GM18909 (cell line): ENCODE data around the gene LKAAEAR1.

ENCODE experiments used
- ATAC-seq: cut with Tn5 transposase; IDR thresholded peaks from one replicate; pipeline ENCODE4 v1.9.1; 2021; ENCODE audit warnings: mild to moderate bottlenecking; ENCODE audit not compliant: unreplicated experiment, poor library complexity

Gene LKAAEAR1

DNA sequence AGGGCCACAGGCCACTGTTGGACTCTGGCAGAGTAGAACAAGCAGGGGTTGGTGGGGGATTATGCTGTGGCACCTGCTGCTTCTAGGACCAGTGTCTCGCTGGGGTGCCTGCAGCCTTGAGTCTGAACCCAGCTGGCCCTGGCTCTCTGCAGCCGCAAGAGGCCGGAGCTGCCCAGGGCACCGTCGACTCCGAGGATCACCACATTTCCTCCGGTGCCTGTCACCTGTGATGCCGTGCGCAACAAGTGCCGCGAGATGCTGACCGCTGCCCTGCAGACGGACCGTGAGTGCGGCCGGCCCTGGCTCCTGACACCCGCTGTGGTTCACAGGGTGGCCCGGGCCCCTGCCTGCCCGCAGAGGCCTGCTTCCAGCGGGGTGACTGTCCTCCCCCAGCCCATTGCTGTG is 15.0 kb downstream of the LKAAEAR1 start:
- no peak for ATAC-seq

DNA sequence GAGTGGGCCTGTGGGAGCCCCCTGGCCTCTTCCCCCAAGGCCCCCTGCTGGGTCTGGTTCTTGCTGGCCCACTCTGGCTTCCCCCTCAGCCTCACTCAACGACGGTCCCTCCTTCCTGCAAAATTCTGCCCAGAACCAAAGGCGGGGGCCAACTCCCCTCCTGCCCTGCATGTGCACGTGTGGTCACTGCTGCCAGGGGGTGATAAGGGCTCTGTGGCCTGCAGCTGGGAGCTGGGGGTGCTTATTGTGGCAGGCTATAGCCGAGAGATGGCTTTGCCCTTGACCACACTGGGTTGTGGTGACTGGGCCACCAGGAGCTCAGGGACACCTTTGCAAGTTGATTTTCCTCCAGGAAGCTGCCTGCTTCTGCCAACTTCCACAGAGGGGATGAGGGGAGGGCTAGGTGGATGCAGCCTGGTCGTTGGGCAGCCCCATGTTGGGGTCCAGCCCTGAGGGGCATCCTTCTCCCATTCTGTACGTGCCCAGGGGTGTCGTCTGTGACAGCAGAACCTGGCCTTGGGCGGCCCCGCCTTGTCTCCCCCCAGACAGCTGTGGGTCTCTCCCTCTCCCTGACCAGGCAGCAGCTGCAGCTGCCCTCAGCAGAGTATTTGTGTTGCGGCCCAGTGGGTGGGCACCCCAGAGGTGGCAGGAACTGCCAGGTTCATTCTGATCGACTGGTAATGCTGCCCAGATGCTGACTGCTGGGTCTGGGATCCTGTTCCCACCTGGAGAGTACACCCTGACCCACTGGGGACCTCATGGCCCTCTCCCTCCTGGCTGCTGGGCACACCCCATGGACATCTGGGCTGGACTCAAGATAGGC is 15.6 kb downstream of the LKAAEAR1 start:
- no peak for ATAC-seq

DNA sequence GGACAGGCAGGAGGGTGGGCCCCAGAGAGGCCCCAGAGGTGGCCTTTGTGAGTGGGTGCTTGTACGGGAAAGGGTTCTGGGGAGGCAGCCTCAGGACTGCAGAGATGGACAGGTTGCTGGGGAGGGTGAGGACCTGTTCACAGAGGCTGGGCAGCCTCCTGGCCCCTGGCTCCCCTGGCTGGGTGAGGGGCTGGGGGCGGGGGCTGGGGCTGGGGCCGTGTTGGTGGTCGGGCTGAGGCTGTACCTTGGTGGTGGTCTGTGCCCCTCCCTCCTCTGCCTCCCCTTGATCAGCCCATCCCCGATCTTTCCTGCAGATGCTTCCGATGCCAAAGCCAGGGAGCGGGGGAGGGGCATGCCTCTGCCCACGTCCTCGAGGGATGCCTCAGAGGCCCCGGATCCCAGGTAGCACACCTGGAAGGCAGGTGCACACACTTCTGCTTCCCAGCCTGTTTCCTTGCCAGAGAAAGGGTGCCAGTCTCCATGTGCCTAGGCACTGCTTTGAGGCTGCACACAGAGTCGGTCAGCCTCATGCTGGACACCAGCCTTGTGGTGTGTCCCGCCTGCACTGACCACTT is 16.4 kb downstream of the LKAAEAR1 start:
- ATAC-seq, result no peak

DNA sequence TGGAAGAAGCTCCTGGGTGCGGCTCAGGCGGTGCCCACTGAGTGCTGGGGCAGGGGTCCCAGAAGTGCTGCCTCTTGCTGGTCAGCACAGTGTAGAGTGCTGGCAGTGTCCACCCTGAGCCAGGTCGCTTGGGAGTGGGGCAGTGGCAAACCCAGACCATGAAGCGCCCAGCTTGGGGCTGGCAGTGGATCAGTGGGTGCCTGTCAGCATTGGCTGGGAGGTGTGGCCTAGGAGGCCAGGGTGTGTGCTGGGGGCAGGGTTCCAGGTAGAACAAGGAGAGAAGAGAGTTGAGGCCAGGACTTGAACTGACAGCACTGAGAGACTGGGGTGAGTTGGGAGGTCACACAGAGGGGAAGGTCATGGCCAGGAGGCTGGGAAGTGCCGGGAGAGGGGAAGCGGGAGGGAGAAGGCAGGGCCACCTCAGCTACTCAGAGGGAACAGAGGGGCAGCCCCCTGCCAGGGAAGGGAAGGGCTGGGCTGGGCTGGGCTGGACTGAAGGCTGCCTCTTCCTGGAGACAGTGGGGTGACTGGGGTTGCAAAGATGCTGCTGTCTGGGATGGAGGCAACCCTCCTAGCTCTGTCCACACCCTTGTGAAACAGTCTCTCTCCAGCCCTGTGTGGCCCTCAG is 17.1 kb downstream of the LKAAEAR1 start:
- no peak for ATAC-seq

DNA sequence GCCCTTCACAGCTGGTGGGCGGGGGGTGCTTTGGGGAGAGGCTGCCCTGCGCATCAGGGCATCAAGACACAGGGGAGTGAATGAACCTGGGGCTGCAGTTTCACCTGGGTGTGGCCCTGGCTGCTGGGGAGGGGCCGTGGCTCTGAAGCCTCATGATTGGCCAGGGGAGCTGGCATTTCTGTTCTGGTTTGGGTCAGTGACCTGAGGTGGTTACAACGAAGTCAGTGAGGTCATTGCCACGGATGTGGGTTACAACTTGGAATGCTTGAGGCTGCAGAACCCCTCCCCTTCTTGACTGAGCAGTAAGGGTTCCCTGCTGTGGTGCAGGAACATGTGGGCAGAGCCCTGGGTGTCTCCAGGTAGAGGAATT is 18.2 kb downstream of the LKAAEAR1 start:
- peak; percentile 51 for ATAC-seq

DNA sequence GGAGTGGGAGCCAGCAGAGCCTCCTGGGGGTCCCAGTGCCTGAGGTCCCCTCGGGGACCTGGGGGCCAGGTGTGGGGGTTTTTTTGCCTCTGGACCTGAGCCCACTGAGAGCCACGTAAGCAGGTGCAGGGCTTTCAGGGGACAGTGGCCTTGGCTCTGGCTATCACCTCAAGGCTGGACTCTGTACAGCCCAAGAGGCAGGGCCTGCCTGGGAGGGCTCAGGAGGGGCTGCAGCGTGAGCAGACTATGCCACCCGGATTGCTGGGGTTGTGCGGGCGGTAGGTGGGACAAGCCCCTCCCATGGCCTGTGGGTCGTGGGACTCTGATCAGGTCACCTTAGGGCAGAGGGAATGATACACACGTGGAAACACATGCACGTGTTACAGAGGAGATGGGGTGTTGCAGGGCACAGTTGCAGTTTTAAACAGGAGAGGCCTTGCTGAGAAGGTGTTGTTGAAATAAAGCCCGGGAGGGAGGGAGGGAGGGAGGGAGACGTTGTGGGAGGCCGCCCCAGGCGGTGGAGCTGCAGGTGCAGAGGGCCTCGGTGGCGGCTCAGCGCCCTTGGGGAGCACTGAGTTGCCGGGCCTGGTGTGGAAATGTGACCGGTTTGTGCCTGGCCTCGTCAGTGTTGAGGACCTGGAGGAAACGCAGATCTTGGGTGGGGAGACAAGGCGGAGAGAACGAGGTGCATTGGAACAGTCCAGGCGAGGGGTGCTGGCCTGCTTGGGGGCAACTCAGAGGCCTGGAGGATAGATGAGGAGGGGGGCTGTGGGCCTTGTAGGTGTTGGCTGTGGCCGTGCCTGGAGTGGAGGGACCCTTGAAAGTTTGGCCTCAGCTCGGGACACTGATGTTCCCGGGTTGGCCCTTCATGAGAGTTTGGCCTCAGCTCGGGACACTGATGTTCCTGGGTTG is 18.9 kb downstream of the LKAAEAR1 start:
- ATAC-seq, result no peak

DNA sequence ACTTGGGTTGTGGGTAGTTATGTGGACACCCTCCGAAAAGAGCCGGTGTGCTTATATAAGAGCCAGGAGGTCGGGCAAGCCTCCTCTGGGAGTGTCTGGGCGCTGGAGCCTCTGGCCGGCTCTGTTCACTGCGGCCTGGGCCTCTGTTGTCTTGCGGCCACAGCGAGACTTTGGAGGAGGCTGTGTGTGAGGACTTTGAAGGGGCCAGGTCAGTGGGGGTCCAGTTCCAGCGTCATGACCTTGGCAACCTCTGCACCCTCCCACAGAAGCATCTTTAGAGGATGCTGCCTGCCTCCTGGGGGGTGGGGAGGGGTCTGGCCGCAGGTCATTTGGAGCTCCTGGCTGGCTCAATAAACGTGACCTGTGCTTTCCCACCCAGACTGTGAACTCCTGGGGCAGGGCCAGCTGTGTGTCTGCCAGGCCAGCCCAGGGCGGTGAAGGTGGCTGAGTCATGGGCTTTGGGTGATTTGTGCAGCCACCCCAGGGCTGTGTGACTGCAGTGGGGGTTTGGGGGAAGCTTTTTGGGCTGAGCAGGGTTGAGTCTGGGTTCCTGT is 20.0 kb downstream of the LKAAEAR1 start:
- ATAC-seq, result no peak

DNA sequence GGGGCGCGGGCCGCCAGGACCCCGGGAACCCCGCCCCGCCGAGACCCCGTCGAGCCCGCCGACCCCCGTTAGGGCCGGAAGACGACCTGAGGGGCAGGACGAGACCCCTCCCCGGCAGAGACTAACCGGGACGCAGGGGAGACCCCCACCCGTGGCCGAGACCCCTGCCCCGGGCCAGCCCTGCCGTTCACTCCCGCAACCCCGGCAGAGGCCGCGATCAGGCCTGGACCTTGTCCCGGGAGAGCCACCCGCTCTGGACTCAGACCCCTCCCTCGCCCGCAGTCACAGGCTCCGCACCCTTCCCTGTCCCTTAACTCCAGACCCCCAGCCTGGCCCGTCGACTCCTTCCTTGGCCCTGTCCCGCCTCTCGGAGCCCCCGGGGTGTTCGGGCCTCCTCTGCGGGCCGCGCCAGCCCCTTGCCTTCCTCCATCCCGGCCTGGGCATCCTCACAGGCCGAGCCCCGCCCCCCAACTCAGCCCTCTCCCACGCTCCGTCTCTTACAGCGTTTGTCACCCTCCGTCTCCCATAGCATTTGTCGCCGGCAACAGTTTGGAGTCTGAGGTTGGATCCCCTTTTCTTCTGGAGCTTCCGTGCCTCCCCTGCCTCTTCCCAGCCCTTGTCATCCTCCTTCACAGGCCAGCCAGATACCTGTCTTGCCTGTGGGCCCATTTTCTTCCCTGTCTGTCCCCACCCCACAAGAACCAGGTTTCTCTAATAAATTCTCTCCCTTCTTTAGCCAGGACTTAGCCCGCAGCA is 20.6 kb downstream of the LKAAEAR1 start:
- peak; percentile 0 for ATAC-seq

DNA sequence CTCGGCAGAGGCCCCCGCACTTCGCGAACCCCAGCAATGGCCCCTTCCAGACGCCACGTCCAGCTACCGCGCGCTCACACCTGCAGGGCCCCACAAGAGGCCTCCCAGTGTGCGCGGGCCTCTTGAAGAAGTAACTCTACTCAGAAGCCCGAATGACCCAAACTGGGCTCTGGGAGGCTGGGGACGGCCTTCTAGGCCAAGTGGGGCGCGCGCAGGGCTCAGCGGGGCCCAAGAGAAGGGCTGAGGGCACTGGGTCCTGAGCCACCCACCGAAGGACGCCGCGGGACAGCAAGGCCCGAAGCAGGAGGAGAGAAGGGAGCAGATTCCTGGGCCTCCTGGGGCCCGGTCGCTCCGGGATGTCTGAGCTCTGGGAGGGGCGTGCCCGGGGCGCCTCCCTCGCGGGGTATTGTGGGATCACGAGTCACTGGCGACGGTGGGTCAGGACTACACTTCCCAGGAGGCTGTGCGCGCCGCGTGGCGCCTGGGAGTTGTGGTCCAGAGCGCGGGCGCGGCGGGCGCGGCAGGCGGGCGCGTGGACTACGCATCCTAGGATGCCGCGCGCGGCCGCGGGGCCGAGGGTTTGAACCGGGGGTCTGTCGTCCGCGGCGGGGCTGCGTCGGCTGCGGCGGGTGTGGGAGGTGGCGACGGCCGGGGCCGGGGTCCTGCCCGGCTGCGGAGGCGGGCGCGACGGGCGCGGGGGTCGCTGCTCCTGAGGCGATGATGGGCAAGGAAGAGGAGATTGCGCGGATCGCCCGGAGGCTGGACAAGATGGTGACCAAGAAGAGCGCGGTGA is 21.4 kb downstream of the LKAAEAR1 start, which contains the start of gene TCEA2:
Gene TCEA2, plus strand, starts transcription at position 603 of the 793 bp plus-strand sequence. Its CDS starts 115 bp downstream, at position 718.
- ATAC-seq, result peak; percentile 77

DNA sequence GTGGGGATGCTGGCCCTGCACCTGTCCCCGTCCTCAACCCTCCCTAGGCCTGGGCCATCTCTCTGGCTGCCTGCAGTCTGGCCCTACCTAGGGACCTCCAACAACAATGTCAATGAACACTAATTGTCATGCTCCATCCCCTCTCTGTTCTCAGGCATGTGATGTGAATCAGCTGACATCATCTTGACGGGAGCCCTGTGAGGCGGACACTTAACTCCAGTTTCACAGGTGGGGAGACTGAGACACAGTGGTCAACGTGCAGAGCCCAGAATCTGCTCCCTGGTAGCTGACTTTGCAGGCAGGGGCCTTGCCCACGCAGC is 22.0 kb downstream of the LKAAEAR1 start:
- no peak for ATAC-seq

DNA sequence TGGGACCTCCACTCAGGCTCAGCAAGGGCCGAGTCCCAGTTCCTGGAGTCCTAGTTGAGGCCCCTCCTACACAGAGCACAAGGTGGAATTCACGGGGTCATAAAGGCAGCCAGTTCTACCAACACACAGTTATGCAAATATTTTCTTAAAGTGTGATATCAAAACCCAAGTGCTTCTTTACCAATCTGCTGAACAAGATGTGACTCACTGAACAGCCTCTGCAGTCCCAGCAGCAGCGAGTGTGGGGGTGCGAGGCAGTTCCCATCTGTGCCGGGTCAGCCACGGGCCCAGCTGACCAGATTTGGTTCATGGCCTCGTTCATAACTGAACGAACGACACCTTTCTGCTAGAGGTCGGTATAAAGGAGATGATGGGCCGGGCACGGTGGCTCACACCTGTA is 25.7 kb downstream of the LKAAEAR1 start:
- no peak for ATAC-seq

DNA sequence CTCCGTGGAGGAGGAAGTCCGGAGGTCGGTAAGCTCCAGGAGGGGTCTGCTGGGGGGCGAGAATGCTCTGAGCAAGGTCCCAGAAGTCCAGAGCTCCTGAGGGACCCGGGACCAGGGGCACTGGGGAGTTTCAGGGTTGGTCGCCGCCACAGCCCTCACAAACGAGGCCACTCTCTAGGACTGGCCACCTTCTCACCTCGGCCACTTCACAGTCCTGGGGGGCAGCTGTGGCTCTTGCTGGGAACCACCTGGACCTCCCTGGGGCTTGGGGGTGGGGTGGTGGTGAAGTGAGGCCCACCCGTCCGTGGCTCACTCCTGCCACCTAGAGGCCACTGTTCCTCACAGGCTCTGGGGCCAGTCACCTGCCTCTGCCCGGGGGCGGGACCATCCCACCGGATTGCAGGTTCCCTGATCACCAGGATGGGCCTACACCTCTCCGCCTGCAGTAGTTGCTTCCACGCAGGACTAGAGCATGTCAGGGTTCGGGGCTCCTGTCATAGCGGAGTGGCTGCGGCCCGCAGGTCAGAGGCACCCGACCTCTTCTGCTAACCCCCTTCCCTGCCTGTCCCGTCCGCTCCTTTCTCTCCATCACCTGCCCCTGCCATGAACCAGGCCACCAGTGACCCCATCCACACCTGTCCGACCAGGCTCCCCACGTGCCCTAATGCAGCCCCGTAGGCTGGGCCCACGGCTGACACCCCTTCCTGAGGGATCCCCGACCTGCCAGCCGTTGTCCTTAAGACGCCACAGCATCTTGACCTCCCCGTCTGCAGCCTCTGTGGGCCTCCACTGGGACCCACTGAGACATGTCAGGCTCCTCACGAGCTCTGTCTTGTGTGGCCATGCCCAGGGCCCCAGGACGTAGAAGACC is 26.3 kb downstream of the LKAAEAR1 start:
- no peak for ATAC-seq

DNA sequence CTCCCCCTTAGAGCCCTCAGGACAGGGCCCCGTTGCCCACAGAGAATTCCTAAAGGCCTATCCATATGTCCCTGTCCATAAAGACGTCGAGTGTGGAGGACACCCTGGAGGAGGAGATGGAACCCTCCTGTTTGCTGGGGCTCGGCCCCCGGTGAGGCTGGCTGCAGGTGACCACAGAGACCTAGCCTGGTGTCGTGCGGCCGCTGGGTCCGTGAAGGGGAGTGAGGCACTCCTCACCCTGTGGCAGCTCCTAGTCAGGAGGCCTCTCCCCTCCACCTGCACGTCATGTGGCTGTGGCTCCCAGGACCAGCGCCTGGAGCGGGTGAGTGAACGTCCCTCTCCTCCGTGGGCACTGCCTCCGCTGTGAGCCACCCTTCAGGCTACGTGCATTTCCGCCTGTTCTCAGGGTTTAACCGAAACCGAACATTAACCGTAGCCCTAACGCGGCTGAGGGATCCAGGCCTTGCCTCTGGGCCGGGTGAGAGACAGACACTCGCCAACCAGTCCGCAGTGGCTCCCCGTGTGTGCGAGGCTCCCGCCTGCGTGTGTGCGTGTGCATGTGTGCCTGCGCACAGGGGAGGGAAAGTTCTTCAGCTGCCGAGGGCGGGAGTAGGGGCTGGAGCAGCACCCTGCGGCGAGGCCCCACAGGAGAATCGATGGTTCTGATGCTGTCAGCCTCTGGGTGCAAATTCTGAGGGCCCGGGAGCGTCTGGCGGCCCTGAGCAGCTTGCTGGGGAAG is 27.1 kb downstream of the LKAAEAR1 start:
- no peak for ATAC-seq

DNA sequence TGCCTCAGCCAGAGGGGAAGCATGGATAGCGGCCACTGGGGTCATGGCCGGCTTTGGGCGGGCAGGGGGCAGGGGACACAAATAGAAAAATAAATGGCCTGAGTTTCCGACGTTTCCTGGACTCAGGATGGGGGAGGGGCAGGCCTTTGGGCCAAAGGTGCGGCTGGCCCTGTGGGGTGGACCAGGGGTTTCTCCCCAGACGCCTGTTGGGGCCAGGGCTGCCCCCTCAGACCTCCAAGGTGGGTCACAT is 27.6 kb downstream of the LKAAEAR1 start:
- no peak for ATAC-seq

DNA sequence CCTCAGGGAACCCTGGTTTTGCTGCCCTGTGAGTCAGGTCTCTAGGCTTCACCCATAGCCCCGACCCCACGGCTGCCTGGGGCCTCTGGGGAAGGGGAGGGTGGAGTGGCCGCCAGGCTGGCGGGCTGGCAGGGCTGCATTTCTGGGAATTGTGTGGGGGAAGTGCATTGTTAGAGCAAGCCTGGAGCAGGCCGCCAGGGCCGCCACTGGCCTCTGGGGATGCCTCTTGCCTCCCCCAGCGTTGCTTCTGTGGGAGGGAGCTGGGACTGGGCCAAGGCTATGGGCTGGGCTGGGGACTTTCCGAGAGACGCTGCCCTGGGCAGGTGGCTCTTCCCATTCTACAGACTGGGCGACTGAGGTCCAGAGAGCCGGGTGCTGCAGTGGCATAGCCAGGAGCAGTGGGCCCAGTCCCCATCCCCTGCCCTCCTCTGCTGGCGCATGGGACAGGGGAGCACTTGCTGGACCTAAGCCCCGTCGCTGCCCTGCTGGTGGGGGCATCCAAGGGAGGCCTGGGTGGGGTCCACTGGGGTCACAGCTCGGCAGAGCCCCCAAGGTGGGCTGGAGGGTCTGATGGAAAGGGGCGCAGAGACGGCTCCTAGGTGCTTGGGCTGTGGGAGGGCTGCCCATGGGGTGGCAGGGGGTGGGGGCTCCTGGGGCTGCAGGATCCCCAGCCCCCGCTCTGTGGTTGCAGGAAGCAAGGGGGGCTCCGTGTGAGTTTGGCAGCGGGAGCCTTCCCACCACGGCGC is 28.1 kb downstream of the LKAAEAR1 start:
- ATAC-seq, result no peak

DNA sequence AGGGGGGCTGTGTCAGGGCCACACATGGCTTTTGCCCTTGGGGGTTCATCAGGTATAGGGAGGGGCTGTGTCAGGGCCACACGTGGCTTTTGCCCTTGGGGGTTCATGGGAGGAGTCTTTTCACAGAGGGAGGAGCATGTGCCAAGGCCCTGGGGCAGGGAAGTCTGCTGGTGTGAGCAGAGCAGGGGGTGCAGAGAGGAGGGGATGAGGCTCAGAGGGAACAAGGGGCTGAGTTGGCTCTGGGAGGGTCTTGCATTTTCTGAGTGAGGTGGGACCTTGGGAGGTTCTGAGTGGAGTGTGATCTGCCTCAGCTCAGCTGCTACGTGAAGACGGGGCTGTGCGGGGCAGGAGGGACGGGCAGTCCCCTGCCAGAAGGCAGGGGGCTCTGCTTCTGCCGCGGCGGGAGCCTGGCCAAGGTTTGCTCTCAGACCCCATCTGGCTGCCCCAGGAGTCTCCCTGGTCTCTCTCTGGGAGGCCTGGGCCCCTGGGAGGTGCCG is 28.8 kb downstream of the LKAAEAR1 start:
- no peak for ATAC-seq
